T-helper 2 cell (primary cell): Measurements from ENCODE around the gene TMEM109.
"Not testable (repeated sequence)": the region's sequence is repeated elsewhere in the genome, so short reads cannot be mapped to it uniquely, and the experiment has no call there.

Experiments used
- DNase-seq, 5 experiments: peaks; one replicate each; pipeline versions ENCODE4 v3.0.0 to v3.0.0-alpha.2; 2012 to 2022

Gene TMEM109

DNA sequence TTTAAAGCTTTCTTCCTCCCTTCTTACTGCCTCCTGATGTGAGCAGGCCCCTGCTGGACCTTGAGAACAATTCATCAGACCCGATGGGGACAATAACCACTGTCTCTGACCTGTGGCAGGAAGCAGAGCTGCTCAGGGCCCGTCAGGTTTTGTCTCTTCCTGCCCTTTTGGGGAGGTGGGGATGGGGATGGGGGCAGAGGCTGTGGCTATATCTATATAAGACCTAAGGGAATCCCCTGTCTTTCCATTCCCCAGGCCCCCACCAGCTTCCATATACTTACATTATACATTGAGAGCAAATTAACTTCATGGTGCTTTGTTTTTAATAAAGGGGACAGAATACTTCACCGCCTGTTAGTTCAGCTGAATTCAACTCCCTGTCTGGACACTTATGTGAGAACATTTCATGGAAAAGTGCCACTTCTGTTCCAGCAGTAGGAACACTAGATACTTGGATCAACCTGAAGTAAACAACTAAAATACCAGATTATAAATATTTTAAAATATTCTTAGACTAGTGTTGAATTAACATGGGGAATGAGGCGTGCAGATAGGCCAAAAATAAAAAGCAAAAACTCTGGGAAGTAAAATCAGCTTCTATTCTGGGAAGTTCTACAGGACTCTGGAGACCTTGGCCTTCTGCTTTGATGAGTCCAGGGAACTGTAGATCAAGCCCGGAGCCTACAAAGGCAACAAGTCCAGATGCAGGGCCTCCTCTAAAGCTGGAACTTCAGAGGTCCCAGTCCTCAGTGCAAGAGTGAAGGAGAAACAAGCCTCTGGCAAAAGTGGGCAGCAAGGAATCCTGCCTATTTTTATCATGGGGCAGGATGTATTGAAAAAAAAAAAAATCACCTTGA is 35.5 kb upstream of the TMEM109 start:
- no peak for DNase-seq

DNA sequence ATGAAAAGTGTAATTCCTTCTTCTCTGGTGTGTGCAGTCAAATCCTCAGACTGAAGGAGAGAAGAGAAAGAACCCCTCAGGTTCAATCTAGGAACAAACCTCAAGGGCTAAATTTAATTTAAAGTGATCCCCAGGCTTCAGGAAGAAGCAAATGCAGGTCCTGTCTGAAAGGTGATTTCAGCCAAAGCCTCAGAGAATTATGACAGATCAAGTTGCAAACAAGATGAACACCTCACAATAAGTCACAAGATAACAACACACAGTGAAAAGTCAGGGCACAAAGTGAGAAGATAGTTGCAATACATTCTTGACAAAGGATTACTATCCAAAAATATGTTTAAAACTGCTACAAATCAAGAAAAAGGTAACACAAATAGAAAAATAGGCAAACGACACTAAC is 34.9 kb upstream of the TMEM109 start:
- DNase-seq = no peak

DNA sequence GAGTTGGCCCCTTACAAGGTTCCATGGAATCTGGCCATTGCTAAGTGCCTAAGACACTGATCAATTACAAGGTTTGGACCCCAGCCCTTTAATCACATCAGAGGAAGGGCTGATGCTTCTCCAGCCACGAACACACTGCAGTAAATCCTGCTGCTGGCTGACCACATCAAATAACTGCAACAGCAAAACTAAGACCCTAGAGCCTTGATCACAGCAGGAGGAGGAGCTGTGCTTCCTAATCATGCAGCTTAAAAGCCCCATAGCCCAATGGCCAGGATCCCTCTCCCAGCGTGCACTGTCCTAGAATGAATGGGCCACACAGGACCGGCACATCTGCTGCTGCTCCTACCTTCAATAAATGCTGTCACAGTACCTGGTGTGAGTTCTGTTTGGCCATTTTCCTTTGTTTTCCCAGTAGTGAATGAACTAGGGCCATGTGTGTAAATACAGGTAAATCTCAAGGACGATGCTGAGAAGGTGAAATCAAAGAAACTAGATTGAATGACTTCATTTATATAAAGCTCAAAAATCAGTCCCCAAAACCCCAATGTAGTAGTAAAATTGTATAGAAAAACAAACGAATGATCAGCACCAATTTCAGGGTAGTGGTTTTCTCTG is 33.9 kb upstream of the TMEM109 start:
- no peak for DNase-seq

- no peak for DNase-seq
Measured at GRCh38 chr11:60880643-60881282, 33.2 kb upstream of the TMEM109 start.

DNA sequence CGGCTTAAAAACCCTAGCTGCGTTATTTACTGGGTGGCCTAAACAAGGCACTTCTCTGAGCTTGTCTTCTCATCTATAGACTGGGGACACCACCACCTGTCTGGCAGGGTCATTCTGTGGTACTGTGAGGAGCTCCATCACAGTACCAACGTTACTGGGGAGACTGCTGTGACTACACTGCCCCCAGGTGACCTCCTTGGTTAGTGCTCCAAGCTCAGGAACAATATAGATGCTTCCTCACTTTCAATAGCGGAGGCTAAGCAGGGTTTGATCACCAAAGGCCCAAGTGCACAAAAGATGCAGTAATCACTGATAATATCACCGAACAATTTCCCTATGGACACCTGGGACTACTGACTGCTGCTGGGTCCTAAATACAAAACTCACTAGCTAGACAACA is 26.4 kb upstream of the TMEM109 start:
- peak in 2 of 5 experiments; percentile 40 to 85 for DNase-seq

DNA sequence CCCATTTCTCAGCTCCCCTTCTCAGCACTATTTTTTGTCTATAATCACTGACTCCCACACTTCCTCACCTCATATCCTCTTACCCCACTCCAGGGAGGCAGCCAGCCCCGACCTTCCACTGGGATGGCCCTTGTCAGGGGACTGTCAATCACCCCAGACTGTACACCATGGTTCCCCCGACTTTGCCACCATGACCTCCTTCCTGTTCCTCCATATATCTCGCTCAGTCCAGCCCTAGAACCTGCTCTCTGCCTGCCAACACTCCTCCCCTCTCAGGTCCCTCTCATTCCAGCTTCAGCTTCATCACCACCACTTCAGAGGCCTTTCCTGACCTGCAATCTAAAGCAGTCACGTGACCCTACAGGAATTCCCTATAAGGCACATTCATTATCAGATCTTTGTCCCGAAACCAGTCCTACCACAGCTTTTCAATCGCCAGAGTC is 24.1 kb upstream of the TMEM109 start:
- no peak for DNase-seq

- no peak for DNase-seq
Measured at GRCh38 chr11:60890696-60891095, 23.3 kb upstream of the TMEM109 start.

DNA sequence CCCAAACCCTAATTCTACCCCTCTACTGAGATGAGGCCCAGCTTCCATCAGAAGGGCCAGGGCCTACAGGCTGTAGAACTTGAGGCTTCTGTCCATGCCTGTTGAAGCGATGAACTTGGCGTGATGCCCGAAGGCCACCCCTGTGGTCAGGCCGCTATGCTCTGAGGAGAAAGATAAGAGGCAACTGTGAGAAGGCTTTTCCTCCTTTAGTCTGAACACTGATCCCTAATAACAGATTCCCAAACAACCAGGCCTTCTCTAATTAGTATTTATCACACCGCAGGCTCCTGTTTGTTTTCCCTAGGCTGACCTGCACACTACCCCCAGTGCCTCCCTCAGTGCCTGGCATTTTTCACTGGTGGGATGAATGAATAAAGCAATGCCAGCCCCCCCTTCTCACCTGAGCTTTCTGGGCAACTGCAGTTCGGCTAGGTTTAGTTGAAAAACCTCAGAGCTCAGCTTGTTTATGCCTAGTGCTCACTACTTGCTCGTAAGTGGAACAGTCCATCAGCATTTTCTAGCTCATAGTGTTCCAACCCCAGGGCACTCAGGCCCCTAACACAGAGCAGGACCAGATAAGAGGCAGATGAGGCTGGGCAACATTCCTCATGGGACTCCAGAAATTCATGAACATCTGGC is 22.7 kb upstream of the TMEM109 start:
- no peak for DNase-seq

- no peak for DNase-seq
Measured at GRCh38 chr11:60895687-60896086, 18.3 kb upstream of the TMEM109 start.

- no peak for DNase-seq
Measured at GRCh38 chr11:60897496-60897895, 16.5 kb upstream of the TMEM109 start.

- peak in 2 of 5 experiments; percentile 12 to 68 for DNase-seq
Measured at GRCh38 chr11:60899046-60899936, 14.7 kb upstream of the TMEM109 start.

GRCh38 chr11:60899977-60900376 is 14.0 kb upstream of the TMEM109 start:
- DNase-seq = no peak

- DNase-seq = no peak
Measured at GRCh38 chr11:60900673-60901404, 13.1 kb upstream of the TMEM109 start.

GRCh38 chr11:60902625-60903024 is 11.3 kb upstream of the TMEM109 start:
- no peak for DNase-seq

DNA sequence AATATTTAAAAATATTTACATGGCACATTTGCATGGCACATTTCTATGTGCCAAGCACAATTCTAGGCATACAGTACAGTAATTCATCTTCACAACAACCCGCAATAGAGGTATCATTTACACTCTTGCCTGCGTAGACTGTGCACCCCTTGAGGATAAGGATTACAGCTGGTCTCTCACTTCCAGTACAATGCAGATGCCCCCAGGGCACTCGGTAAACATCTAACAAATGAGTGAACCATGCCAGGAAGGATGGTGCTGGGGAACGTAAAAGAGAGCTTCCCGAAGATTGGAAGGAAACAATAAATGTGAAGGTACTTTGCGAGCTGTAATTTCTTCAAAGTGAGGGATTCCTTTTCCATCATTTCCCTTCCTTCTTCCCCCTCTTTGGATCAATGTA is 8.9 kb upstream of the TMEM109 start:
- no peak for DNase-seq

DNA sequence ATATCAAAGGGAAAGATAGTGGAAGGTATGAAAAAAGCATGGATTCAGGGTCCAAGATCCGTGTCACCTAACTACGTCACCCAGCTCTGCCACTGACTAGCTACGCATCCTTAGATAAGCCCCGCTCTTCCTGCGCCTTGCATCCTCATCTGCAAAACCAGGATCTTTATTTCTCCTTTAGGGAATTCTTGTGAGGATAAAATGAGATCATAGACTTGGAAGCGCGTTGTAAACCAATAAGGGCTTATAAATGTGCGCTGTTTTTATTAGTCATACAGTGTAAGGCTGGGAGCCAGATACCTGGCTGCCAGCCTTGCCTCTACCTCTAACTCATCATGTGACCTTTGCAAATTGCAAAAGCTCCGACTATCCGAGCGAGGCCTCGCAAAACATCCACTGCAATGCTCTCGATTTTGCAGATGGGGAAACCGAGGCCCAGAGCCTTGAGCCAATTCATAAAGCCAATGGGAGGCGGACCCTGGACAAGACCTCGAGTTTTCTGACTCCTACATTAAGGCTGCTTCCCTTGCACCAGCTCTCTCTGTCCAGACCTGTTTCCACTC is 8.3 kb upstream of the TMEM109 start:
- DNase-seq = peak in 1 of 5 experiments; percentile 46

DNA sequence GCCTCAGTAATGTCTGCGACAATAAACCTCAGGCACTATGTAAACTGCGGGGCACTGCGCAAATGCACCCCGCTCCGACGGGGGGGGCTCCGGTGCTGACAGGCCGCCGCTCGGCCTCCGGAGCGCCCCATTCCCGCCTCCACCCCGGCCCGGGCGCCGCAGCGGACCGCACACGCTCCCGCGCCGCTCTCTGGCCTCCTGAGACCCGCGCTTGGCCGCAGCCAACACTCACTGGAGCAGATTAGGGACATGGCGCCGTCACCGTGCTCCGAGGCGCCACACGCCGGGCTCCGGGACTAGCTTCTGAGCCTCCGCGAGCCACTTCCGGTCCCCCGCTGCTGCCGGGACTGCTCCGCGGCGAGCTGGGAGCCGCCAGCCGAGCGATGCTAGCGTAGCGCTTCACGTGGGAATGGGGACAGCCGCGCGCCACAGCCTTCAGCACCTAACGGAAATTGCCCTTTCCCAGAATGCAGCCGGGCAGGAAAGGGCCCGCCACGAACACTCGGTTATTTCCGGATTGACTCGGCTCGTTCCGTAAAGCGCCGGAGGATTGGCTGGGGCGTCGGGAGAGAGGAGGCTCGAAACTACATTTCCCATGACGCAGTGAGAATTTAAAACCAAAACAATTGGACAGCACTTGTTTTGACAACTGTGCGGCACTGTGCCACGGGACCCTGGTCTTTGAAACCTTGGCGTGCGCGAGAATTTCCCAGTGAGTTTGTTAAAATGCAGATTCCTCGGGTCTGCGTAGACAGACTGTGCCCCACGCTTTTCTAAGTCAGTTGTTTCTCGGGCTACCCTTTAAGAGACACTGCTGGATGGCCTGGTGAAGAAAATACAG is 7.6 kb upstream of the TMEM109 start, which contains the start of gene PRPF19:
TSS of gene PRPF19 (minus strand) at position 454 of the 841 bp plus-strand sequence. CDS start at position 251, 203 bp downstream.
- peak; percentile 90 to 99 (median 98) for DNase-seq

GRCh38 chr11:60908803-60909202 is 5.2 kb upstream of the TMEM109 start:
- DNase-seq = no peak

GRCh38 chr11:60909680-60910280 is 4.2 kb upstream of the TMEM109 start:
- DNase-seq = not testable (repeated sequence)
